ENCODE data around the gene PRICKLE2.

The PRICKLE2 gene

GRCh38 chr3:64229903-64230302 lies 4.6 kb upstream of the PRICKLE2 start:
- Histone ChIP-seq H3K4me1 (ENCODE audit: insufficient read depth, poor library complexity, severe bottlenecking) (no peaks in the 10 kb centered on the region), H3K27ac (ENCODE audit: poor library complexity, severe bottlenecking) (no peak overlapping the region), H3K36me3 (ENCODE audit: low read depth) (no peaks in the 10 kb centered on the region), H3K27me3 (ENCODE audit: insufficient read depth, poor library complexity, severe bottlenecking) (no peaks in the 10 kb centered on the region), H3K9me3 (ENCODE audit: severe bottlenecking) (no peaks in the 10 kb centered on the region), H3K4me3 (ENCODE audit: severe bottlenecking) (no peak overlapping the region)
- ATAC-seq (ENCODE audit: low read depth) (no peak; the same call in 2 of the 3 replicates), DNase-seq (ENCODE audit: low spot score) (no peak)
- TF ChIP-seq CTCF (IDR thresholded peaks at IDR 0.05; ENCODE audit: poor library complexity, severe bottlenecking): no peak

GRCh38 chr3:64228110-64228509 lies 2.8 kb upstream of the PRICKLE2 start:
- no peak for TF ChIP-seq CTCF (IDR thresholded peaks at IDR 0.05; ENCODE audit: poor library complexity, severe bottlenecking)
- Histone ChIP-seq H3K27ac (ENCODE audit: poor library complexity, severe bottlenecking) (no peak overlapping the region), H3K27me3 (ENCODE audit: insufficient read depth, poor library complexity, severe bottlenecking) (no peaks in the 10 kb centered on the region), H3K4me3 (ENCODE audit: severe bottlenecking) (no peak overlapping the region), H3K4me1 (ENCODE audit: insufficient read depth, poor library complexity, severe bottlenecking) (no peaks in the 10 kb centered on the region), H3K36me3 (ENCODE audit: low read depth) (no peaks in the 10 kb centered on the region), H3K9me3 (ENCODE audit: severe bottlenecking) (no peaks in the 10 kb centered on the region)
- ATAC-seq (ENCODE audit: low read depth) (no peak), DNase-seq (ENCODE audit: low spot score) (no peak)

- no peak for DNase-seq (ENCODE audit: low spot score)
- H3K27me3 ChIP-seq (ENCODE audit: insufficient read depth, poor library complexity, severe bottlenecking): no peaks in the 10 kb centered on the region
- no peaks in the 10 kb centered on the region for H3K9me3 ChIP-seq (ENCODE audit: severe bottlenecking)
- TF ChIP-seq CTCF (IDR thresholded peaks at IDR 0.05; ENCODE audit: poor library complexity, severe bottlenecking): no peak
- H3K36me3 ChIP-seq (ENCODE audit: low read depth): no peaks in the 10 kb centered on the region
- H3K4me1 ChIP-seq (ENCODE audit: insufficient read depth, poor library complexity, severe bottlenecking): no peaks in the 10 kb centered on the region
- ATAC-seq (ENCODE audit: low read depth): no peak
- H3K27ac ChIP-seq (ENCODE audit: poor library complexity, severe bottlenecking): no peak overlapping the region
- H3K4me3 ChIP-seq (ENCODE audit: severe bottlenecking): no peak overlapping the region
Measured at GRCh38 chr3:64226730-64227129, 1.5 kb upstream of the PRICKLE2 start.

- H3K4me3 ChIP-seq (ENCODE audit: severe bottlenecking): no peak overlapping the region
- DNase-seq (ENCODE audit: low spot score): no peak
Measured at GRCh38 chr3:64225695-64226499, 631 bp upstream of the PRICKLE2 start.

More at GRCh38 chr3:64225695-64226499, 631 bp upstream of the PRICKLE2 start:
- H3K9me3 ChIP-seq (ENCODE audit: severe bottlenecking): no peaks in the 10 kb centered on the region
- H3K27ac ChIP-seq (ENCODE audit: poor library complexity, severe bottlenecking): no peak overlapping the region
- H3K4me1 ChIP-seq (ENCODE audit: insufficient read depth, poor library complexity, severe bottlenecking): no peaks in the 10 kb centered on the region
- H3K27me3 ChIP-seq (ENCODE audit: insufficient read depth, poor library complexity, severe bottlenecking): no peaks in the 10 kb centered on the region
- no peaks in the 10 kb centered on the region for H3K36me3 ChIP-seq (ENCODE audit: low read depth)
- ATAC-seq (ENCODE audit: low read depth): no peak
- TF ChIP-seq CTCF (IDR thresholded peaks at IDR 0.05; ENCODE audit: poor library complexity, severe bottlenecking): no peak
